ENCODE results near the gene MYH10. TPM values are rescaled to one million over a fixed set of nuclear protein-coding genes. Genes with fewer than 3 reads are reported as not detected.

MYH10 gene
- total RNA-seq, 2 donors from 2014 or later: 251 to 257 TPM

- no peaks in the 10 kb centered on the region for H3K4me1 ChIP-seq (ENCODE audit: control insufficient read depth, insufficient read depth, low read length)
- Mint-ChIP-seq H3K27me3 (ENCODE audit: insufficient read depth) (no peaks in the 10 kb centered on the region), H3K36me3 (ENCODE audit: low read depth) (peaks cover 96% of the 10 kb centered on the region), H3K4me3 (no peak overlapping the region), H3K9me3 (no peaks in the 10 kb centered on the region), H3K27ac (peak overlapping the region; percentile 55), H3K4me1 (no peaks in the 10 kb centered on the region)
- H3K36me3 ChIP-seq (ENCODE audit: control insufficient read depth, insufficient read depth, low read length): peaks cover 100% of the 10 kb centered on the region
- DNase-seq: peak; percentile 45
- no peak overlapping the region for H3K27ac ChIP-seq (ENCODE audit: low read depth, low read length)
- H3K4me3 ChIP-seq (ENCODE audit: low read length): no peak overlapping the region
- no peaks in the 10 kb centered on the region for H3K9me3 ChIP-seq (ENCODE audit: control insufficient read depth, low read length)
- no peak overlapping the region for H3K9ac ChIP-seq (ENCODE audit: extremely low read depth, low read length, poor library complexity, severe bottlenecking)
- TF ChIP-seq CTCF (conservative IDR thresholded peaks at IDR 0.05): no peak
- 94 to 97% methylated on average over 22 of the region's 22 CpGs for WGBS, 2 experiments (ENCODE audit: insufficient coverage in 1 of 2, insufficient read length in 1 of 2)
- no peaks in the 10 kb centered on the region for H3K27me3 ChIP-seq (ENCODE audit: control insufficient read depth, insufficient read depth, low read length, poor library complexity, severe bottlenecking)
Observed at GRCh38 chr17:8477715-8478441, 152.6 kb downstream of the MYH10 start.

DNA sequence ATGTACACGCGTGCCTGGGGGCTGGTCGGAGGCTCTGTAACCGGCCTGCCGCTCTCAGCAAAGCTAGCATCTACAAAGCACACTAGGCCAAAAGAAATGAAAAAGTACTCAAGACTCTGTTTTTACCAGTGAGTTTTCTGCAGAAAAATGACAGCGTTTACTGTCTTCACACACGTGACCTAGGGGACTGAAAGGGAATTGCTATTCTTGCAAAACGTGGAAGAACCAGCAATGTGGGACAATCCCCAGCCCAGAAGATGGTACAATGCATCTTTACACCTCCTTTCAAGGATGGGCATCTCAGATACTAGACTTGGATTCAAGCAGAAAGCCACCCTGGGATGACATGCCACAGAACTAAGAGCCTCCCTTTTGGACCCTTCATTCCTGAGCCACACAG lies 153.4 kb downstream of the MYH10 start:
- TF ChIP-seq CTCF (conservative IDR thresholded peaks at IDR 0.05): no peak
- H3K27me3 Mint-ChIP-seq (ENCODE audit: insufficient read depth): no peaks in the 10 kb centered on the region
- H3K36me3 Mint-ChIP-seq (ENCODE audit: low read depth): peaks cover 93% of the 10 kb centered on the region
- H3K36me3 ChIP-seq (ENCODE audit: control insufficient read depth, insufficient read depth, low read length): peaks cover 97% of the 10 kb centered on the region
- H3K9me3 ChIP-seq (ENCODE audit: control insufficient read depth, low read length): no peaks in the 10 kb centered on the region
- H3K27me3 ChIP-seq (ENCODE audit: control insufficient read depth, insufficient read depth, low read length, poor library complexity, severe bottlenecking): no peaks in the 10 kb centered on the region
- DNase-seq: no peak
- no peak overlapping the region for H3K9ac ChIP-seq (ENCODE audit: extremely low read depth, low read length, poor library complexity, severe bottlenecking)
- H3K27ac Mint-ChIP-seq: no peak overlapping the region
- no peaks in the 10 kb centered on the region for H3K9me3 Mint-ChIP-seq
- H3K4me1 ChIP-seq (ENCODE audit: control insufficient read depth, insufficient read depth, low read length): no peaks in the 10 kb centered on the region
- WGBS, 2 experiments (ENCODE audit: insufficient coverage in 1 of 2, insufficient read length in 1 of 2): 95 to 97% methylated on average over 8 of the region's 8 CpGs
- no peak overlapping the region for H3K4me3 Mint-ChIP-seq
- no peaks in the 10 kb centered on the region for H3K4me1 Mint-ChIP-seq
- no peak overlapping the region for H3K27ac ChIP-seq (ENCODE audit: low read depth, low read length)
- no peak overlapping the region for H3K4me3 ChIP-seq (ENCODE audit: low read length)

DNA sequence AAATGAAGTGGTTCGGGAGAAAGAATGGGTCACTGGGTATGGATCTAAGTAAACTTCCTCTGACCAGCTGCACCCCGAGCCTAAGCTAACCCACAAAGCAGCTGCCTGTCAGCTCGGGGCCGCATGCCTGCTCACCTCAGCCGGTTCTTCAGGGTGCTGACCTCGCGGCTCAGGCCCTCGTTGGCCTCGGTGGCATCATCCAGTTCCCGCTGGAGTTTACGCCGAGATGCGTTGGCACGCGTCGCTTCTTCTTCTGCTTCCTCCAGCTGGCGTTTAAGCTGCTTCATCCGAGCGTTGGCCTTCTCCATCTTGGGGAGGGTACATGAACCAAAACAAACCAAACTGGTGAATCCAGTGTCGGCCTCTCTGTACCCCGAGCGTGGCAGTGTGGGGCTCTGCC lies 153.8 kb downstream of the MYH10 start:
- H3K36me3 Mint-ChIP-seq (ENCODE audit: low read depth): peaks cover 93% of the 10 kb centered on the region
- no peaks in the 10 kb centered on the region for H3K27me3 Mint-ChIP-seq (ENCODE audit: insufficient read depth)
- 95 to 96% methylated on average over 21 to 22 of the region's 22 CpGs for WGBS, 2 experiments (ENCODE audit: insufficient coverage in 1 of 2, insufficient read length in 1 of 2)
- peak; percentile 40 for DNase-seq
- Histone ChIP-seq H3K9ac (ENCODE audit: extremely low read depth, low read length, poor library complexity, severe bottlenecking) (no peak overlapping the region), H3K36me3 (ENCODE audit: control insufficient read depth, insufficient read depth, low read length) (peaks cover 97% of the 10 kb centered on the region), H3K27ac (ENCODE audit: low read depth, low read length) (no peak overlapping the region), H3K4me1 (ENCODE audit: control insufficient read depth, insufficient read depth, low read length) (no peaks in the 10 kb centered on the region), H3K9me3 (ENCODE audit: control insufficient read depth, low read length) (no peaks in the 10 kb centered on the region), H3K4me3 (ENCODE audit: low read length) (no peak overlapping the region), H3K27me3 (ENCODE audit: control insufficient read depth, insufficient read depth, low read length, poor library complexity, severe bottlenecking) (no peaks in the 10 kb centered on the region)
- no peak overlapping the region for H3K4me3 Mint-ChIP-seq
- H3K4me1 Mint-ChIP-seq: no peaks in the 10 kb centered on the region
- H3K27ac Mint-ChIP-seq: no peak overlapping the region
- no peaks in the 10 kb centered on the region for H3K9me3 Mint-ChIP-seq
- TF ChIP-seq CTCF (conservative IDR thresholded peaks at IDR 0.05): no peak
